DND-41 (cell line): ENCODE results near the gene KANK3.

Experiments
- ATAC-seq: fragments of 200-7000 bp; cut with Tn5 transposase; 3 replicates; pipeline ENCODE4 v1.9.1; 2021; ENCODE audit warnings: low read depth; ENCODE audit not compliant: insufficient read depth
- DNase-seq: peaks from one replicate; pipeline ENCODE4 v3.0.0-alpha.2; 2020
- H2AFZ ChIP-seq: 2 replicates; pipeline ENCODE4 v1.6.0; 2012; ENCODE audit warnings: low read depth, low read length
- H3K27ac ChIP-seq: 2 replicates; pipeline ENCODE4 v1.5.1; 2012; ENCODE audit warnings: low read length, inconsistent platforms
- H3K27me3 ChIP-seq: fragments of 200-600 bp; sonication (generic); 2 replicates; pipeline ENCODE4 v1.6.0; 2012; ENCODE audit warnings: low read length, mild to moderate bottlenecking, inconsistent platforms; ENCODE audit not compliant: insufficient read depth, poor library complexity
- H3K36me3 ChIP-seq: 2 replicates; pipeline ENCODE4 v1.5.1; 2012; ENCODE audit warnings: low read length, inconsistent platforms; ENCODE audit not compliant: insufficient read depth
- H3K4me1 ChIP-seq: 2 replicates; pipeline ENCODE4 v1.5.1; 2012; ENCODE audit warnings: mild to moderate bottlenecking, low read length; ENCODE audit not compliant: insufficient read depth
- H3K4me2 ChIP-seq: 2 replicates; pipeline ENCODE4 v1.6.0; 2012; ENCODE audit warnings: mild to moderate bottlenecking, moderate library complexity, low read length, inconsistent platforms; ENCODE audit not compliant: insufficient read depth
- H3K4me3 ChIP-seq, 2 experiments: fragments of 200-600 bp in 1 of 2; shearing (Covaris generic) in 1 of 2; 2 replicates each; pipeline ENCODE4 v1.5.1; 2012 to 2016; ENCODE audit warnings: inconsistent platforms in 2 of 2, low read length in 2 of 2, mild to moderate bottlenecking in 2 of 2, low read depth in 1 of 2, moderate library complexity in 1 of 2
- H3K79me2 ChIP-seq: 2 replicates; pipeline ENCODE4 v1.6.0; 2012; ENCODE audit warnings: low read length, inconsistent platforms; ENCODE audit not compliant: insufficient read depth
- H3K9ac ChIP-seq: 2 replicates; pipeline ENCODE4 v1.6.0; 2012; ENCODE audit warnings: low read depth, mild to moderate bottlenecking, inconsistent platforms, low read length, moderate library complexity
- H3K9me3 ChIP-seq: 2 replicates; pipeline ENCODE4 v1.5.1; 2012; ENCODE audit warnings: low read length, moderate library complexity, mild to moderate bottlenecking, inconsistent platforms; ENCODE audit not compliant: insufficient read depth, severe bottlenecking
- H4K20me1 ChIP-seq: 2 replicates; pipeline ENCODE4 v1.6.0; 2012; ENCODE audit warnings: low read length; ENCODE audit not compliant: insufficient read depth
- EZH2 ChIP-seq: IDR thresholded peaks from 3 replicates; pipeline ENCODE4 v1.6.1; 2012; ENCODE audit warnings: borderline replicate concordance, low read depth, mild to moderate bottlenecking, moderate library complexity, low read length, inconsistent platforms; ENCODE audit not compliant: severe bottlenecking
- TF ChIP-seq, protein P1 (sequence below): IDR thresholded peaks from 2 replicates; pipeline ENCODE4 v1.5.1; 2012; ENCODE audit warnings: borderline replicate concordance, low read length, moderate library complexity, mild to moderate bottlenecking; ENCODE audit not compliant: poor library complexity, severe bottlenecking; ENCODE audit errors: extremely low read depth

The KANK3 gene

DNA sequence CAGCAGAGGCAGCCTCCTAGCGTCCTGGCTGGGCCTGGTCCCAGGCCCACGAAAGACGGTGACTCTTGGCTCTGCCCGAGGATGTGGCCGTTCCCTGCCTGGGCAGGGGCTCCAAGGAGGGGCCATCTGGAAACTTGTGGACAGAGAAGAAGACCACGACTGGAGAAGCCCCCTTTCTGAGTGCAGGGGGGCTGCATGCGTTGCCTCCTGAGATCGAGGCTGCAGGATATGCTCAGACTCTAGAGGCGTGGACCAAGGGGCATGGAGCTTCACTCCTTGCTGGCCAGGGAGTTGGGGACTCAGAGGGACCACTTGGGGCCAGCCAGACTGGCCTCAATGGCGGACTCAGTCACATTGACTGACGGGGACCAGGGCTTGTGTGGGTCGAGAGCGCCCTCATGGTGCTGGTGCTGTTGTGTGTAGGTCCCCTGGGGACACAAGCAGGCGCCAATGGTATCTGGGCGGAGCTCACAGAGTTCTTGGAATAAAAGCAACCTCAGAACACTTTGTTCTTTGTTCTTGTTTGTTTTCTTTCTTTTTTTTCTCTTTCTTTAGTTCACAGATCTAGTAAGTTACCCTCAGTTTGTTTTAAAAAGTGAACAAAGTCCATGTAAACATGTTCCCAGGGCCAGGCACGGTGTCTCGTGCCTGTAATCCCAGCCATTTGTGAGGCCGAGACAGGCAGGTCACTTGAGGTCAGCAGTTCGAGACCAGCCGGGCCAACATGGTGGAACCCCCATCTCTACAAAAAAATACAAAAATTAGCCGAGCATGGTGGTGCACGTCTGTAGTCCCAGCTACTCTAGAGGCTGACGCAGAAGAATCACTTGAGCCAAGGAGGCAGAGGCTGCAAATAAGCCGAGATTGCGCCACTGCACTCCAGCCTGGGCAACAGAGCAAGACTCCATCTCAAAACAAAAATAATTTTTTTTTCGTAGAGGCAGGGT is 31.1 kb upstream of the KANK3 start:
- Histone ChIP-seq H3K36me3 (peaks cover 10% of the 10 kb centered on the region; the same call in 1 of the 2 replicates), H3K4me1 (no peaks in the 10 kb centered on the region), H3K9ac (no peak overlapping the region), H3K4me2 (no peak overlapping the region), H2AFZ (no peak overlapping the region), H3K27ac (no peak overlapping the region), H4K20me1 (no peaks in the 10 kb centered on the region), H3K4me3 (no peak overlapping the region), H3K27me3 (no peaks in the 10 kb centered on the region), H3K79me2 (no peaks in the 10 kb centered on the region), H3K9me3 (no peaks in the 10 kb centered on the region)
- TF ChIP-seq, protein P1, sequence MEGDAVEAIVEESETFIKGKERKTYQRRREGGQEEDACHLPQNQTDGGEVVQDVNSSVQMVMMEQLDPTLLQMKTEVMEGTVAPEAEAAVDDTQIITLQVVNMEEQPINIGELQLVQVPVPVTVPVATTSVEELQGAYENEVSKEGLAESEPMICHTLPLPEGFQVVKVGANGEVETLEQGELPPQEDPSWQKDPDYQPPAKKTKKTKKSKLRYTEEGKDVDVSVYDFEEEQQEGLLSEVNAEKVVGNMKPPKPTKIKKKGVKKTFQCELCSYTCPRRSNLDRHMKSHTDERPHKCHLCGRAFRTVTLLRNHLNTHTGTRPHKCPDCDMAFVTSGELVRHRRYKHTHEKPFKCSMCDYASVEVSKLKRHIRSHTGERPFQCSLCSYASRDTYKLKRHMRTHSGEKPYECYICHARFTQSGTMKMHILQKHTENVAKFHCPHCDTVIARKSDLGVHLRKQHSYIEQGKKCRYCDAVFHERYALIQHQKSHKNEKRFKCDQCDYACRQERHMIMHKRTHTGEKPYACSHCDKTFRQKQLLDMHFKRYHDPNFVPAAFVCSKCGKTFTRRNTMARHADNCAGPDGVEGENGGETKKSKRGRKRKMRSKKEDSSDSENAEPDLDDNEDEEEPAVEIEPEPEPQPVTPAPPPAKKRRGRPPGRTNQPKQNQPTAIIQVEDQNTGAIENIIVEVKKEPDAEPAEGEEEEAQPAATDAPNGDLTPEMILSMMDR, result no peak
- DNase-seq (no peak), ATAC-seq (no peak)

DNA sequence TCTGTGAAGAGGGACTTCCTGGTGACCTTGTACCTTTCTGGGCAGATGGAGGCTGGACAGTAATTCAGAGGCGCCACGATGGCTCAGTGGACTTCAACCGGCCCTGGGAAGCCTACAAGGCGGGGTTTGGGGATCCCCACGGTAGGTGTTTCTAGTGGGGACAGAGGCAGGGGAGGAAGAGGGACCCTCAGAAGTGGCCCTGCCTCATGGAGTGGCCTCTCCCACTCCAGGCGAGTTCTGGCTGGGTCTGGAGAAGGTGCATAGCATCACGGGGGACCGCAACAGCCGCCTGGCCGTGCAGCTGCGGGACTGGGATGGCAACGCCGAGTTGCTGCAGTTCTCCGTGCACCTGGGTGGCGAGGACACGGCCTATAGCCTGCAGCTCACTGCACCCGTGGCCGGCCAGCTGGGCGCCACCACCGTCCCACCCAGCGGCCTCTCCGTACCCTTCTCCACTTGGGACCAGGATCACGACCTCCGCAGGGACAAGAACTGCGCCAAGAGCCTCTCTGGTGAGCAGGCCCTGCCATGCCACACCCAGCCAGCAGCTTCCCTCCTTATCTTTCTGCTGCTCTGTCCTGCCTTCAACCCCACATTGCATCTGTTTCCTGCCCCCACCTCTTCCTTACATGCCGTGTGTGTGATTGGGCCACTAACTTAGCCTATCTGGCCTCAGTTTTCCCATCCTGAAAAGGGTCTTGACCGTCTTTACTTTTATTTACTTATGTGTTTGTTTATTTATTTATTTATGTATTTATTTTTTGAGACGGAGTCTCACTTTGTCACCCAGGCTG is 28.1 kb upstream of the KANK3 start:
- H3K79me2 ChIP-seq, result no peaks in the 10 kb centered on the region
- no peak for TF ChIP-seq EZH2
- TF ChIP-seq, protein P1, result no peak
- H3K27ac ChIP-seq, result no peak overlapping the region
- peaks cover 10% of the 10 kb centered on the region; the same call in 1 of the 2 replicates for H3K36me3 ChIP-seq
- no peak overlapping the region for H3K4me2 ChIP-seq
- no peak overlapping the region for H3K9ac ChIP-seq
- H2AFZ ChIP-seq, result no peak overlapping the region
- no peak for ATAC-seq
- H3K4me3 ChIP-seq, result no peak overlapping the region
- no peak for DNase-seq
- H3K27me3 ChIP-seq, result no peaks in the 10 kb centered on the region
- 0 out of 2 replicates have a peak, but pooled peaks cover 3% of the 10 kb centered on the region for H4K20me1 ChIP-seq
- no peaks in the 10 kb centered on the region for H3K4me1 ChIP-seq
- H3K9me3 ChIP-seq, result no peaks in the 10 kb centered on the region

DNA sequence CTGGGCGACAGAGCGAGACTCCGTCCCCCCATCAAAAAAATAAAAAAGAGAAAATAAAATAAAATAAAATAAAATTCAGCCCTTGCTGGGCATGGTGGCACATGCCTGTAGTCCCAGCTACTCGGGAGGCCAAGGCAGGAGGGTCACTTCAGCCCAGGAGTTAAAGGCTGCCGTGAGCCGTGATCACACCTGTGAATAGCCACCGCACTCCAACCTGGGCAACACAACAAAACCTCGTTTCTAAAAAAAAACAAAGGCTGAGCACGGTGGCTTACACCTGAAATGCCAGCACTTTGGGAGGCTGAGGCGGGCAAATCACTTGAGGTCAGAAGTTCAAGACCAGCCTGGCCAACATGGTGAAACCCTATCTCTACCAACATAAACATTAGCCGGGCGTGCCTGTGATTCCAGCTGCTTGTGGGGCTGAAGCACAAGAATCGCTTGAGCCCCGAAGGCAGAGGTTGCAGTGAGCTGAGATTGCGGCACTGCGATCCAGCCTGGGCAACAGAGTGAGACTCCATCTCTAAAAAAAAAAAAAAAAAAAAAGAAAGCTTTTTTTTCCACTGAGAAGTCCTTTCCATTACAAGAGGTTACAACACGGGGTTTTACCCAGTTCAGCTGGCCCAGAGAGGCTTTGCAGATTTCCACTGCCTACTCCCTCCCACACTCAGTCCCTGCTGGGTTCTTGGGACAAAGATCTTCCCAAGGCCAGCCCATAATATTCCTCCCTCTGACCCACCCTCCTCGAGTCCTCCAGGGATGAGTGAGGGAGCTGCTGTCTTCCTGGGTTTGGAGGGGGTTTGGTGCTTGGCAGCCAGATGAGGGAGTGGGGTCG is 27.3 kb upstream of the KANK3 start:
- Histone ChIP-seq H3K27ac (no peak overlapping the region), H3K4me3 (no peak overlapping the region), H3K4me2 (no peak overlapping the region), H3K9ac (no peak overlapping the region), H3K27me3 (no peaks in the 10 kb centered on the region), H3K36me3 (peaks cover 10% of the 10 kb centered on the region; the same call in 1 of the 2 replicates), H4K20me1 (0 out of 2 replicates have a peak, but pooled peaks cover 3% of the 10 kb centered on the region), H3K79me2 (no peaks in the 10 kb centered on the region), H3K9me3 (no peaks in the 10 kb centered on the region), H3K4me1 (no peaks in the 10 kb centered on the region), H2AFZ (no peak overlapping the region)
- TF ChIP-seq EZH2, result no peak
- TF ChIP-seq, protein P1, result no peak
- no peak for ATAC-seq
- no peak for DNase-seq
